Tibial artery (tissue), 4 donors: ENCODE measurements around the gene ZCCHC10.

Source experiments
- DNase-seq, 2 donors: peaks; one replicate each; pipeline ENCODE4 v3.0.0-alpha.2; 2019
- H3K27ac ChIP-seq, 2 donors: fragments of 200-600 bp; sonication (generic) in 1 of 2; 1 replicate in 1 of 2; 2 replicates in 1 of 2; pipeline ENCODE4 v1.5.1; 2018 to 2019; ENCODE audit warnings: mild to moderate bottlenecking in 1 of 2
- H3K27me3 ChIP-seq, 2 donors: fragments of 200-600 bp; sonication (generic) in 1 of 2; one replicate each; pipeline versions ENCODE4 v1.5.1 to v1.6.0; 2016 to 2019
- H3K36me3 ChIP-seq, 3 donors: fragments of 200-600 bp; sonication (generic) in 2 of 3; one replicate each; pipeline ENCODE4 v1.5.1; 2016 to 2019; ENCODE audit warnings: mild to moderate bottlenecking in 2 of 3
- H3K4me1 ChIP-seq, 4 donors: fragments of 200-600 bp; sonication (generic) in 2 of 4; 1 replicate in 3 of 4; 2 replicates in 1 of 4; pipeline ENCODE4 v1.5.1; 2016 to 2019
- H3K4me3 ChIP-seq, 2 donors: fragments of 200-600 bp; sonication (generic) in 1 of 2; 1 replicate in 1 of 2; 2 replicates in 1 of 2; pipeline ENCODE4 v1.5.1; 2018 to 2019; ENCODE audit warnings: mild to moderate bottlenecking in 2 of 2
- H3K9me3 ChIP-seq, 3 donors: fragments of 200-600 bp; sonication (generic) in 1 of 3; one replicate each; pipeline ENCODE4 v1.5.1; 2016 to 2019
- CTCF ChIP-seq, 2 experiments: fragments of 200-600 bp in 1 of 2; fragments of 450-650 bp in 1 of 2; IDR thresholded peaks; one replicate each; pipeline ENCODE4 v1.5.1; 2017 to 2019; ENCODE audit warnings: antibody characterized with exemption in 2 of 2, mild to moderate bottlenecking in 1 of 2, moderate library complexity in 1 of 2
- intact Hi-C: fragments of 100-400 bp; cut with DNase I; formaldehyde crosslinking; loops from one replicate; pipeline ENCODE4 v1.15.0; 2023; ENCODE audit warnings: low total_unique reads

ZCCHC10 gene

GRCh38 chr5:133053448-133053847 lies 27.1 kb upstream of the ZCCHC10 start:
- Histone ChIP-seq H3K36me3 (no peaks in the 10 kb centered on the region), H3K9me3 (no peaks in the 10 kb centered on the region), H3K27me3 (no peaks in the 10 kb centered on the region), H3K4me3 (peak overlapping the region; percentile 84 to 98), H3K4me1 (peaks cover 0 to 77% (median 36%) of the 10 kb centered on the region in 4 donors), H3K27ac (no peak overlapping the region)
- no peak for TF ChIP-seq CTCF (IDR thresholded peaks at IDR 0.05)
- DNase-seq = no peak
- intact Hi-C loops = loop anchor here (2.0 kb wide), 1 partner anchor 91 kb away; the partner anchor contains the start of gene AFF4

- peak overlapping the region; percentile 84 to 98 for H3K4me3 ChIP-seq
- no peaks in the 10 kb centered on the region for H3K27me3 ChIP-seq
- H3K4me1 ChIP-seq = peaks cover 0 to 77% (median 37%) of the 10 kb centered on the region in 4 donors
These were observed 26.2 kb upstream of the ZCCHC10 start for GRCh38 chr5:133052317-133053175.

DNA sequence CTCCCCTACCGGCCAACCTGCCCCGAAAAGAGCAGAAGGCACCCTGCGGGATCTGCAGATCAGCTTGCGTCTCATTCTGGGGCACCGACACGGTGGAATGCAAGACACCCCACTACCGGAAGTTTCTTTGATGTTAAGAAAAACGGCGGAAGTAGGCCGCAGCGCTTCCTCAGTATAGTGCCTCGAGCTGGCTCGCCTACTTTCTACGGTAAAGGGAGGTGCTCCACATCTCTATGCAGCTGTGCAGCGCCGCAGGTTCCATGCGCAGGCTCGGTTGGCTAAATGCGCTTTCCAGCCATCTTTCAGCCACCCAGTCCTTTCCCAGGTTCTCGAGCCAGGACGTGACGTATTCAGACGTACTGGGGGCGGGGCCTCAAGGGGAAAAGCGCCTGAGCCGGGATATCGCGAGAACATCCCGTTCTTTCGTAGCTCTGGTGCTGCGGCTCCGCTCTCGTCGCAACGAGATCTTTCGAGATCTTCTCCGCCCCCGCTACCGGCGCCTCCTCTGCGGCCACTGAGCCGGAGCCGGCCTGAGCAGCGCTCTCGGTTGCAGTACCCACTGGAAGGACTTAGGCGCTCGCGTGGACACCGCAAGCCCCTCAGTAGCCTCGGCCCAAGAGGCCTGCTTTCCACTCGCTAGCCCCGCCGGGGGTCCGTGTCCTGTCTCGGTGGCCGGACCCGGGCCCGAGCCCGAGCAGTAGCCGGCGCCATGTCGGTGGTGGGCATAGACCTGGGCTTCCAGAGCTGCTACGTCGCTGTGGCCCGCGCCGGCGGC lies 25.4 kb upstream of the ZCCHC10 start, which contains the start of gene HSPA4:
HSPA4 (plus strand) TSS at position 472 of the 775 bp plus-strand sequence; CDS start at position 710, 238 bp downstream.
- Histone ChIP-seq H3K9me3 (no peaks in the 10 kb centered on the region), H3K27ac (peak within 1 kb of the TSS; percentile 94 to 98), H3K27me3 (no peaks in the 10 kb centered on the region), H3K4me1 (peaks cover 0 to 77% (median 42%) of the 10 kb centered on the region in 4 donors), H3K4me3 (peak within 1 kb of the TSS; percentile 84 to 98), H3K36me3 (no peaks in the 10 kb centered on the region)
- intact Hi-C loops = loop anchor here (2.0 kb wide), 1 partner anchor 89 kb away; the partner anchor contains the start of gene AFF4
- no peak for TF ChIP-seq CTCF (IDR thresholded peaks at IDR 0.05)
- DNase-seq = peak; percentile 97 to 98

More at GRCh38 chr5:133052317-133053175, 26.2 kb upstream of the ZCCHC10 start:
- Histone ChIP-seq H3K27ac (peak overlapping the region; percentile 94 to 98), H3K9me3 (no peaks in the 10 kb centered on the region), H3K36me3 (no peaks in the 10 kb centered on the region)
- intact Hi-C loops = loop anchor here (2.0 kb wide), 1 partner anchor 90 kb away; the partner anchor contains the start of gene AFF4
- peak; percentile 55 to 79 for DNase-seq
- TF ChIP-seq CTCF (IDR thresholded peaks at IDR 0.05) = no peak

- Histone ChIP-seq H3K36me3 (no peaks in the 10 kb centered on the region), H3K4me1 (peaks cover 0 to 82% (median 43%) of the 10 kb centered on the region in 4 donors), H3K27me3 (no peaks in the 10 kb centered on the region), H3K27ac (peak overlapping the region; percentile 94 to 98), H3K4me3 (peak overlapping the region; percentile 84 to 98), H3K9me3 (no peaks in the 10 kb centered on the region)
- peak in 1 of 2 donors; percentile 21 for DNase-seq
- intact Hi-C loops = no loop called here
- no peak for TF ChIP-seq CTCF (IDR thresholded peaks at IDR 0.05)
These were observed 24.8 kb upstream of the ZCCHC10 start for GRCh38 chr5:133051061-133051541.

DNA sequence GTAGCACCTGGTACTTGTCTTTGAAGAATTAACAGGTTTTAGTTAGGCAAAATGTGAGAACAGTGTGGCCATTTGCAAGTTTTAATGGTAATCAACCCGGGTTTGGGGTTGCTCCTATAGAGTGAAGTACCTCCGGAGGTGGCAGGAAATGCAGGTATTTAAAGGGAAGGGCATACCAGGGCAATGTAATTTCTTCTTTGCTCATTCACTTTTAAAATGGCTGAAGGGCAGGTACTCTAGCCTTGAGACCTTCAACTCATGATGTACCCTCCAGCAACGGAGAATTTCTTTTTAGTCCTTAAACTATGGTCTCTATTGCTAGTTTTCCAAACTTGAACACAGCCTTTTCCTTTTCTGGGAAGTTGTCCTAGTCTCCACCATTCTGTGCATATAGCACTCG lies 24.2 kb upstream of the ZCCHC10 start:
- Histone ChIP-seq H3K27me3 (no peaks in the 10 kb centered on the region), H3K36me3 (no peaks in the 10 kb centered on the region), H3K4me3 (peak overlapping the region; percentile 84 to 98), H3K27ac (peak overlapping the region; percentile 94 to 98), H3K9me3 (no peaks in the 10 kb centered on the region), H3K4me1 (peaks cover 0 to 84% (median 40%) of the 10 kb centered on the region in 4 donors)
- TF ChIP-seq CTCF (IDR thresholded peaks at IDR 0.05) = no peak
- DNase-seq = no peak
- intact Hi-C loops = no loop called here
